Hematopoietic multipotent progenitor cell treated with erythropoietin and hydrocortisone succinate and interleukin-3 and kit ligand, for 6 days (in vitro differentiated cells): Measurements from ENCODE around the gene NME8.

Experiments
- DNase-seq: peaks from one replicate; pipeline ENCODE4 v3.0.0-alpha.2; 2015

The NME8 gene

DNA sequence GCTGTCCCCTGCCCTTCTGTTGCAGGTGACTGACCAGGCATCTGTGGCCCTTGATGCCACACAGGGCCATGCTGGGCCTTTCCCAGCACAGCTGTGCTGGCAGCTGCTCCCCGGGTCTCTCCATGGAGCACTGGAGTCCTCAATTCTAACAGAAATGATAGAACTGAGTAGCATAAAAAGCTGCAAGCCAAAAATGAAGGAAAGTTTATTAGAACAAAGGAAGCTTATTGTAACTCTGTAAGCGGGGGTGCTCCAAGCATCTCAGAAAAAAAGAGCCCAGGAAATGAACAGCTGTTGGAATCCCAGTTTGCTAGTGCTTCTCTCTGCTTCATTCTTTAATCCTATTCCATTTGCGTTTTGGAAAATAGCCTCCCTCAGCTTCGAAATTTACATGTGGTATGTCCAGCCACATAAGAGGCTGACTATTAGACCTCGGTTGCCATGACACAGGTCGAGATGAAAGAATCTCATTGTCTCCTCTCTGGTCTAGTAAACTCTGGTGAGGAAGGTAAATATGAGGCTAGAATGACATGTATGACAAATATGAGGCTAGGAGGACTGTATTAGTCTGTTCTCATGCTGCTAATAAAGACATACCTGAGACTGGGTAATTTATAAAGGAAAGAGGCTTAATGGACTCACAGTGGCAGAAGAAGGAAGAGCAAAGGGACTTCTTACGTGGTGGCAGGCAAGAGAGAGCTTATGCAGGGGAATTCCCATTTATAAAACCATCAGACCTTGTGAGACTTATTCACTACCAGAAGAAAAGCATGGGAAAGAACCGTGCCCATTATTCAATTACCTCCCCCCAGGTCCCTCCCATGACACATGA lies 95.7 kb downstream of the NME8 start:
- DNase-seq = no peak

DNA sequence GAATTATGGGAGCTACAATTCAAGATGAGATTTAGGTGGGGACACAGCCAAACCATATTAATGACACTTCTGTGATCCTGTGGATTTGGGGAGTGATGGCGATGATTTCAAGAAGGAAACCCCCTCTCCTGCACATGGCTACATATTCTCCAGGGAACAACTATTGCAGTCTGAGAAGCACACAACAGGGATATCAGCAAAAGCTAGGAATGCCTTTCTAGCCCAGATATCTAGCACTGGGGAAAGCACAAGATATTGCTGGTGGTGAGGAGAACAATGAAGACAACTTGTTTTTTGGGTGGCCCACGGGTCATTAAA lies 96.3 kb downstream of the NME8 start:
- no peak for DNase-seq

DNA sequence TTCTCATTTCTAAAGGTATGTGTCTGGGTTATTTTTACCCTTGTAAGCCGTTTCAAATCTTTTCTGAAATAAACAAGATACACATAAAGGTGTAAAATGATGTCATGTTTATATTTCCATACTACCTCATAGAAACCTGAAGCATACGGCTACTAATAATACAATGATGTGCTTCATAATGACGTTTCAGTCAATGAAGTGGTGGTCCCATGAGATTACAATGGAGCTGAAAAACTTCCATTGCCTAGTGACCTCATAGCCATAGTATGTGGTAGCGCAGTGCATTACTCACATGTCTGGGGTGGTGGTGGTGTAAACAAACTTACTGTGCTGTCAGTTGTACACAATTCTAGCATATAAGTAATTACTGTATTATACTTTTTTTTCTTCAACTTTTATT lies 96.9 kb downstream of the NME8 start:
- no peak for DNase-seq

DNA sequence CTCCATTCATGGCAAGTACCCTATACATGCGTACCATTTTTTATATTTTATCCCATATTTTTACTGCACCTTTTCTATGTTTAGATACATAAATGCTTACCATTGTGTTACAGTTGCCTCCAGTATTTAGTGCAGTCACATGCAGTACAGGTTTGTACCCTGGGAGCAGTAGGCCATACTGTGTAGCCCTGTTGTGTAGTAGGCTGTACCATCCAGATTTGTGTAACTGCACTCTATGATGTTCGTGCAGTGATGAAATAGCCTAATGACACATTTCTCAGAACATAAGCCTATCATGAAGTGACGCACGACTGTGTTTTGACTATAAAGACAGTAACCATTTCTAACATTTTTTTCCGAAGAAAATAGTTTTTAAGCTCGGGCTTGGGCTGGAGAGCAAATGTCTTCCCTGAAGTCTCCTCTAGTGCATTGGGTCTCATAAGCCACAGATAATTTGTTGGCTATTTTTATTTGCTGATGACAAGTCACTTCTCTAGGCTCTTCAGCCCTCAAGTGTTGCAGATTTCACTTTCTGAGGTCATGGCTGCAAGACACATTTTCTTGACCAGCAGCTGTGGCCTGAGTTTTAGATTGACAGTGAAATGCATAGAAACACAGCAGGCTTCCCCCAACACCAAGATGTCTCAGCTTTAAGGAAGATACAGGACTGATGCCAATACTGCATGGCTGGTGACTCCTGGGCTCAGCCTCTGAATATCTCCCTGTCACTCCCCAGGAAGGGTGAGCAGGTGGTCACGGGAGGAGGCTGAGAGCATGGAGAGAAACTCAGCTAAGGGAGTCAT lies 98.9 kb downstream of the NME8 start:
- DNase-seq = no peak

DNA sequence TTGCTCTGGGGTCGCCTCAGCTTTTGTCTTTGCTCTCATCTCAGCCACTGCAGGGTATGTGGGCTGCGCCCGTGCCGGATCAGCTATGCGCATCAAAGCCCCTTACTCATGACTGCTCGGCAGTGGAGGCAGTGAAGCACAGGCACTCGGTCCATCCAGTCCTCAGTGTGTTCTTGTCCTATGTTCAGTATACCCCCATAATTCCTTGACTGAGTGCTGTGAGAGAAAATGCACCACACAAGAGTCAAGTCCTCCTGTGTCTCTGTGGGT lies 99.5 kb downstream of the NME8 start:
- DNase-seq = no peak
